ES-I3 (cell line): ENCODE results near the gene KIF1B.

Experiments
- H3K36me3 ChIP-seq: 2 replicates; pipeline ENCODE4 v1.6.1; 2013; ENCODE audit warnings: mild to moderate bottlenecking, low read length, control low read depth, moderate library complexity; ENCODE audit not compliant: insufficient read depth
- H3K4me1 ChIP-seq: 2 replicates; pipeline ENCODE4 v1.6.1; 2013; ENCODE audit warnings: mild to moderate bottlenecking, control low read depth, low read length; ENCODE audit not compliant: insufficient read depth
- H3K9ac ChIP-seq: 2 replicates; pipeline ENCODE4 v1.6.1; 2013; ENCODE audit warnings: low read depth, mild to moderate bottlenecking, low read length, moderate library complexity
- H3K9me3 ChIP-seq: 2 replicates; pipeline ENCODE4 v1.6.1; 2013; ENCODE audit warnings: mild to moderate bottlenecking, low read length, moderate library complexity; ENCODE audit not compliant: control insufficient read depth, insufficient read depth

The KIF1B gene

DNA sequence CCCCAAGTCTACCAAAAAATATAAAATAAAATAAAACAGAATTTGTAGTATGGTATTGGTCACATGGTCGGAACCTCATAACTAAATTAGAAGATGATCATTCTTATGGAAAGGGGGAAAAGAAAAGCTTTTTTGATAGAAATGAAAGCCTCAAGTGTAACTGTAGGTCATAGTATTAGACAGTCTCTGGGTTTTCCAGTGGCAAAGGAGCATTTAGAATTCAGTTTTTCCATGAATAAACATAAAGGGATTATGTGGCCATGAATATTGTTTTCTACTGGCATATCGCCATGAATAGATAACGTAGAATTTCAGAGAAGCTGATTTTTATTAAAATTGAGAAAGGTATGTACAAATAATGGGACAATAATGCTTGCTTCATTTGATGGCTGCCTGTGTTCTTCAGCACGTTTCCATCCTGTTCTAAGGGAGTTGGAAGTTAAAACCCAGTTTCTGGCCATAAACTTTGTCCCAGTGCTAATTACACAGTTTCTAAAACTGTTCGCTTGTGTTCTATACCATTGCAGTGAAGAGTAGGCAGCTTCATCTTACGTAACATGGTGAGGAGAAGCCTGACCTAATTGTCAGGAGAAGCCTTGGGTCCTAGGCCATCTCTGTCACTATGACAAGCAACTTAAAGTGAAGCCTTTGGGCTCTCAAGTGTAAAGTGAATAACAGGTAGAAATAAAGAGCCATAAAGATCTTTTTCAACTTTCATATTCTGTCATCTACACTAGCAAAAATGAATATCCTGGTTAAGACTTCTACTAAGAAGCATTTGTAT lies 118.0 kb downstream of the KIF1B start:
- no peak overlapping the region for H3K9ac ChIP-seq
- H3K9me3 ChIP-seq = no peaks in the 10 kb centered on the region
- H3K4me1 ChIP-seq = no peaks in the 10 kb centered on the region
- peaks cover 20% of the 10 kb centered on the region; the same call in 1 of the 2 replicates for H3K36me3 ChIP-seq

DNA sequence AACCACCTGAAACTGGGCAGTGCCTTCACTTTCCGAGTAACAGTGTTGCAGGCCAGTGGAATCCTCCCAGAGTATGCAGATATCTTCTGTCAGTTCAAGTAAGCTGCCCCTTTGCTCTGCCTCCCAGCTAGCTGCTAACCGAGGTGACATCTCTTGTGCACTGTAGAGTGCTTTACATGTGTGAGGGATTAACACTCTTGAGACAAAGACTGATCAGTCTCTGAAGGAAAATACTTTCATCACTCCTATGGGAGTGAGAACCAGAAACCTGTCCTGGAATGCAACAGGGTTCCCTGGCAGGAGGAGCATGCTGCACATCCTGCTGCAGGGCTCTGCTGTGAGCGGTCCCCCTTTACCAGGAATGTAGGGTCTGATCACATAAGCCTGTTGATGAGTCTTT lies 127.1 kb downstream of the KIF1B start:
- Histone ChIP-seq H3K9ac (no peak overlapping the region), H3K4me1 (peaks cover 5% of the 10 kb centered on the region; the same call in 1 of the 2 replicates), H3K36me3 (peaks cover 7% of the 10 kb centered on the region), H3K9me3 (no peaks in the 10 kb centered on the region)

DNA sequence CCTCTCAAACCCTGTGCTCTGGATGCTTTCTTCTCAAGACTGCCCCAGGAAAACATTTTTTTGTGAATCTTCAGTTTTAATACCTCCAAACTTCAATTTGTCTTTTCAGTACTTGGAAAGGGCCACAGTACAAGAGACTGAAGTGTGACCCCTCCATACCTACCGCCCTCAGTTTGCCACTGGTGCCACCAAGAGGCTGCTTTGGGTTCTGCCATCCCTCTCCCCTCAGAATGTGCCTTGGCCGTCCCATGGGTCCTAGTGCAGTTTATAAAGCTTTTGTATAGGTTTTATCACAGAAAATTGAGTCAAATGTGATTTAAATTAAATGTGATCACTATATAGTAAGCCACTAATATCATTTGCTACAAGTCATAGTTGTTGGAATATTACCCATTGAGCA lies 127.7 kb downstream of the KIF1B start:
- Histone ChIP-seq H3K36me3 (peaks cover 11% of the 10 kb centered on the region), H3K9ac (no peak overlapping the region), H3K4me1 (peaks cover 5% of the 10 kb centered on the region; the same call in 1 of the 2 replicates), H3K9me3 (no peaks in the 10 kb centered on the region)

DNA sequence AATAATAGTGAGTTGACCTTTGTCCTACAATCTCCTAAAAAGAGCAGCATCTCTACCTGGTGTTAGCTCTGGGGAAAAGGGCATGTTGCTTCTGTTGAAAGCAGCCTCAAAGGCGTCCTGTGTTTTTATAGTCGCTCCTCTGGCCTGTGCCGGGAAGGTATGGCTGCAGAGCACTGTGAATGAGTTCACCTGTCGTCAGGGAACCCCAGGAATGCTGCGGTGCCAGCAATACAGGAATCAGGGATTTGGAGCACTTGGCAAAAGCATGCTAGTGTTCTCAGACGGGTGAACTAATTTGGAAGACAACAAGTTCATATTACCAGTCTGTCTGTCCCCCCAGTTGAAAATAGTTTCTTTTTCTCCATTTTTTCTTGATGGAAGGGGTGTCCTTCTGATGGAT lies 128.2 kb downstream of the KIF1B start:
- H3K4me1 ChIP-seq = peaks cover 5% of the 10 kb centered on the region; the same call in 1 of the 2 replicates
- no peak overlapping the region for H3K9ac ChIP-seq
- no peaks in the 10 kb centered on the region for H3K9me3 ChIP-seq
- H3K36me3 ChIP-seq = peaks cover 11% of the 10 kb centered on the region

DNA sequence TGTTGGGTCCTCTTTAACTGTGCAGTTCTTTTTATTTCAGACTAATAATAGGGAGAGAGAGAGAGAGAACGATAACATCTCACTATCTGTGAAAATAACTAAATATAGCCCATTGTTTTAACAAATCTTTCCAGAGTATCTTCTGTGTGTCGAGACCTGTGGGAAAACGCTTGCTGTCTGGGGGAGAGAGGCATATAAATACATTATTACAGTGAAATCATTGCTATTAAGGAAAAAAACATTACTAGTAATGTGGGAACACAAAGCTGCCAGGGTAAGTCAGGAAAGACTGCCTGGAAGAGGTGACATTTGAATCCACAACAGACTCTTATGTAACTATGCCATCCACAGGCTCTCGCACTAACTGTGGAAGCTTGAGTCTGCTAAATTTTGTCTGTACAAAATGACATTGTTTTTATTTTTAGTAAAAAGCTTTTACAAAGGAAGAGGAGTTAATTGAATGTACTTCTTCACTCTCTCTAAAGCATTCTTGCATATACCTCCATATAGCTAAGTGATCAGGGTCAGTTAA lies 128.7 kb downstream of the KIF1B start:
- H3K36me3 ChIP-seq = peaks cover 11% of the 10 kb centered on the region
- H3K9ac ChIP-seq = no peak overlapping the region
- H3K4me1 ChIP-seq = peaks cover 5% of the 10 kb centered on the region; the same call in 1 of the 2 replicates
- H3K9me3 ChIP-seq = no peaks in the 10 kb centered on the region

DNA sequence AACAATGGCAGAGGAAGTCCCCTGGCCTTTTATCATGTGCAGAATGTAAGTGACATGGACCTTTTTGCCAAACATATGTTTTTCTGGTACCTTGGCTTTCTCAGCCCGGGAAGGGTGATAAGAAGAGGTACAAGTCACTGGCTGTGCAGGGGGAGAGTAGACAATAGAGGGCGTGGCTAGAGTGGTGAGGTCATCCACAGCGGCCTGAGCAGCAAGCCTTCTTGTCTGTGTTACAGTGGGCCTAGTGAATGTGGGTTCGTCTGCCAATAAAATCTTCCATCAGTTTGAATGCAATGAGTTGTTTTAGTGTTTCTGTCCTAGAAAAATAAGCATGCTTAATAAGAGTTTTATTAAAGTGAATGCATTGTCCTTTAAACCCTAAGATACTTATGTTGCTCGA lies 129.4 kb downstream of the KIF1B start:
- Histone ChIP-seq H3K9ac (no peak overlapping the region), H3K4me1 (peaks cover 5% of the 10 kb centered on the region; the same call in 1 of the 2 replicates), H3K36me3 (peaks cover 11% of the 10 kb centered on the region), H3K9me3 (no peaks in the 10 kb centered on the region)

DNA sequence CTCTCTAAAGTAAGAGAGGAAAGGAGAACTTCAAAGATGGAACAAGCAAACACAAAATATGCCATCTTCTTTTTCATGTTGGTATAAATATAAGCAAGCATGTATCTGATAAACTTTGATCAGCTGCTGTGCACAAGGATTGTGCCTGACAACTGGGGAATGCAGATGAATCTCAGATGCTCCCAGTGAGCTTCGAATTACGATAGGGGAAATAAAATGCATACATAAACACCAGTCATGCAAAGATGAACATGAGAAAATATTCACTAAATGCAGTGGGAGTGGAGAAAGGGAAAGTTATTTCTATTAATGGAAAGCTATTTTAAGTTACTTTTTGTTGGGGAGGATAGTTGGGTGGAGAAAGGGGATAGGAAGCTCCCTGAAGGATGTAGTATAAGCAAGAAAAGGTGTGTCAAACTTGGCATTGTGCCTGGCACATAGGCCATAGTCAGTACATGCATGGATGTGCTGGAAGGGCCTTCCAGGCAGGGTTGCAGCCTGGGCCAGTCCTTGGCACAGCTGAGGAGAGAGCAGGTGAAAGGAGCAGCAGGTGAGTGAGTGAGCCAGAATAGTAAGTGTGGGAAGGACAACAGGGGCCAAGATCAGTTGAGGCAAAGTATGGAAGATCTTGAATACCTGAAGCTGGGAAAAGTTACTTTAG lies 130.7 kb downstream of the KIF1B start:
- H3K4me1 ChIP-seq = peaks cover 5% of the 10 kb centered on the region; the same call in 1 of the 2 replicates
- H3K9me3 ChIP-seq = no peaks in the 10 kb centered on the region
- no peak overlapping the region for H3K9ac ChIP-seq
- peaks cover 11% of the 10 kb centered on the region for H3K36me3 ChIP-seq

DNA sequence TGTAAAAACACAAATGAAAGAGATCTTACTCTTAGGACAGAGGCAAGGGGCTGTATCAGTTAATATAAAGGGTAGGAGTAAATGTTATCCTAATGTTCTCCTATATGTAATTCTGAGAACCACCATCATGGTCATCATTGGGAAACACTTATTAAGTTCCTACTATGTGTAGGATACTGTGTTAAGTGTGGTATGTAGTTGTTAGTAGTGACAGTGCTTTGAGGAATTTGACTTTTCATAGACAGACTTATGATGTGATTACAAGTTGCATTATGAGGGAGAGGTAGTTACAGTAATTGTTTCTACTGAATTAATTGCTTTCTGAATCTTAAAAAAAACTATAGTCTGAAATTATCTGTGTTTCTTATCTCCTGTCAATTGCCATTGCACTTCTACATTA lies 136.7 kb downstream of the KIF1B start:
- Histone ChIP-seq H3K36me3 (peaks cover 7% of the 10 kb centered on the region), H3K9me3 (no peaks in the 10 kb centered on the region), H3K4me1 (peaks cover 7% of the 10 kb centered on the region), H3K9ac (no peak overlapping the region)

DNA sequence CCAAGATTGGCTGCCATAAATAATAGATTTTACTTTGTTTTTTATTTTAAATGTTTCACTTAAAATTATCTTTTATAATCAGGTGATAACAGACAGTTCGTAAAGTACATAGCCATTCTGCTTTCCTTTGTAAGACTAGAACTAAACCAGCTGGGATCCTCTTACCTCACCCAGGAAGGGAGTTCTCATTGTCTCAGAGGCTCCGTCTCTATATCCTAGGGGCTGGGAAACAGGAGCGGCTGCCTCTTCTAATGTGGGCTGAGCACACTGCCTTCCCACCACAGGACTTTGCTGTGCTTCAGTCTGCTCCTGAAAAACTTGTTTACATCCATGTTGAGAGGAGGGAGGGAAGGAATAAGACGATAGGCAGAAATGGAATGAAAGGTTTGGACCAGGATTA lies 142.9 kb downstream of the KIF1B start:
- no peaks in the 10 kb centered on the region for H3K9me3 ChIP-seq
- H3K36me3 ChIP-seq = peaks cover 3% of the 10 kb centered on the region; the same call in 1 of the 2 replicates
- H3K4me1 ChIP-seq = no peaks in the 10 kb centered on the region
- no peak overlapping the region for H3K9ac ChIP-seq

DNA sequence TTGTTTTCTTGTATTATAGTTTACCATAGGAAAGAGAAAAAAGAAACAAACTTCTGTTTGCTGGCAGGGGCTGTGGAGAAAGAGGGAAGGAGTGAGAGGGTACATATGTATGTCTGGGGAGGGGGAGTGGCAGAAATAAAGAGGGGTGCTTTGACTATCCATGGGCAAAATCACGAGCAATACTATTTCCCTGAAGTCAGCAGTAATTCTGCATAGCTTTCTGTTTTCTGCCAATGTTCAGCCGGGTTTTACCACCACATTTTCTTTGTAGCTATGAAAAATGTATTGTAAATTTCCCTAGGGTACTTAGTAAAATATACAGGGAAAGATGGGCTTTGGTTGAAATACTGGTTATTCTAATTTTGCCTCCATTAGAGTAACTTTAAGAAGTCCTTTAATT lies 143.3 kb downstream of the KIF1B start:
- H3K36me3 ChIP-seq = peaks cover 3% of the 10 kb centered on the region; the same call in 1 of the 2 replicates
- H3K4me1 ChIP-seq = no peaks in the 10 kb centered on the region
- no peak overlapping the region for H3K9ac ChIP-seq
- H3K9me3 ChIP-seq = no peaks in the 10 kb centered on the region

DNA sequence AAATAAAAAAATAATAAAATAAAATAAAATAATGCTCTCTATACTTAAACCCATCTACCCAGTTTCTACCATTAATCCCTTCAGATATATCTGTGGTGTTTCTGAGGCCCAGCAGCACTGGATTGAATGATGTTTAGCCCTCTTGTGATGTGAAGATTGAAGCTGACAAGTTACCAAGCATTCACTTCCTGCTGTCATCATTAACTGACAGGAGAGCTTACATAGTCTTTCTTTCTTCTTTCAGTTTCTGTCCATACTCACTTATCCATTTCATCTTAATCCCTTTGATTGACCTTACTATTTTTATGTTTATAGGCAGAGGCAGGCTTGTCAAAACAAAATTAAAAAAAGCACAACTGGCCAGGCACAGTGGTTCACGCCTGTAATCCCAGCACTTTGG lies 149.7 kb downstream of the KIF1B start:
- H3K9me3 ChIP-seq = no peaks in the 10 kb centered on the region
- H3K36me3 ChIP-seq = peaks cover 24% of the 10 kb centered on the region

DNA sequence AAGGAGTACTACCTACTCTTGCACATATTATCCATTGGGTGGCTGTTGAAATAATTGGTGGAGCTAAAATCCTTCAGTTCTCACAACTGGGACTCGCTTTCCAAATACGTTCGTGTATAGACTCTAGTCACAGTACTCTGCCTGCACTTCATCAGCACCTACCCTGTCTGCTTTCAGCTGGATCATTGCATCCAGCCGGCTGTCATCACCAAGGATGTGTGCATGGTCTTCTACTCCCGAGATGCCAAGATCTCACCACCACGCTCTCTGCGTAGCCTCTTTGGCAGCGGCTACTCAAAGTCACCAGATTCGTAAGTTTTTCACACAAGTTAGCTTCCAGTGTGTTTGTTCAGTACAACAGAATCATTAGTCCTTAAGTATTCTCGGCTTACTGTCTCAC lies 151.1 kb downstream of the KIF1B start:
- no peaks in the 10 kb centered on the region for H3K9me3 ChIP-seq
- H3K36me3 ChIP-seq = peaks cover 31% of the 10 kb centered on the region
- H3K9ac ChIP-seq = no peak overlapping the region
- H3K4me1 ChIP-seq = no peaks in the 10 kb centered on the region

More for the DNA sequence above, 149.7 kb downstream of the KIF1B start:
- H3K4me1 ChIP-seq = no peaks in the 10 kb centered on the region
- H3K9ac ChIP-seq = no peak overlapping the region

DNA sequence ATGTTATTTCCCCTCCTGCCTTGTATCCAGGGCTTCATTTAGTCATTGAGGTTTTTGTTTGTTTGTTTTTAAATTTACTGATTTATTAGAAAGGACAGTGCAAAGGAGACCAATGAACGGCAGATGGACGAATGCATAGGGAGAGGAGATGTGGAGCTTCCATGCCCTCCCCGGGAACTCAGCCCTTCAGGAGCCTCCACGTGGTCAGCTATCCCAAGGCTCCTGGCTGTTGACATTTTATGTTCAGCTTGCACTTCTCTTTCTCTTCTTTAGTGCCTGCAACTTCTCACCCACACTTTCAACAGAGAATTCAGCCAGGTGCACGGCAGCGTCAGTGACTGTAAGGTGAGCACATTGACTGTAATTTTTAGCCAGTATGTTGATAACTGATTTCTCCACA lies 157.8 kb downstream of the KIF1B start:
- H3K36me3 ChIP-seq = peaks cover 27% of the 10 kb centered on the region

DNA sequence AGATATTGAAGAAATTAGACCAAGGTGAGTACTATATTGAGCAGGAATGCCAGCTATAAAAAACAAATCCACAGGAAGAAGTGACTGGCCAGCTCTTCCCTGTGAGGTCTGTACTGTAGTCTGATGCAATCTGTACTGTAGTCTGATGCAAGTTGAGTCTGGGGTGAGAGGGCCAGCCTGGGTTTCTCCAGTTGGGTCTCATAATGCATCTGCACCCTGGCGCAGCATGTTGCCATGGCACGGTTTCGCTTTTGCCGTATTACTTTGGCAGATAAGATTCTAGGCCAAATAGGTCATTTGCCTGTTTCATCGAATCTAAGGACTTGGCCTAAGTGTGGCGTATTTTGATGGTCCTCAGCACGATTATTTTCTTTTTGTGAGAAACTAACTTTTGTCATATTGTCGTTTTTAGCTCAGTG lies 164.1 kb downstream of the KIF1B start:
- no peaks in the 10 kb centered on the region for H3K4me1 ChIP-seq
- H3K9me3 ChIP-seq = no peaks in the 10 kb centered on the region
- peaks cover 41% of the 10 kb centered on the region for H3K36me3 ChIP-seq
- no peak overlapping the region for H3K9ac ChIP-seq

More for the DNA sequence above, 157.8 kb downstream of the KIF1B start:
- Histone ChIP-seq H3K4me1 (no peaks in the 10 kb centered on the region), H3K9me3 (no peaks in the 10 kb centered on the region), H3K9ac (no peak overlapping the region)
